Mammary epithelial cell (primary cell): ENCODE data around the gene CTSW.

Experiments
- EZH2 ChIP-seq: IDR thresholded peaks from 2 replicates; pipeline ENCODE4 v1.6.1; 2012; ENCODE audit warnings: low read length, inconsistent platforms, borderline replicate concordance
- TF ChIP-seq, protein P1 (sequence below), 2 donors: IDR thresholded peaks in 1 of 2; conservative IDR thresholded peaks in 1 of 2; 2 replicates each; pipeline ENCODE4 v1.5.1; 2011 to 2012; ENCODE audit warnings: inconsistent platforms in 2 of 2, low read length in 2 of 2, mild to moderate bottlenecking in 2 of 2, control low read depth in 1 of 2, low read depth in 1 of 2; ENCODE audit not compliant: insufficient read depth in 1 of 2; ENCODE audit errors: extremely low read depth in 1 of 2

DNA sequence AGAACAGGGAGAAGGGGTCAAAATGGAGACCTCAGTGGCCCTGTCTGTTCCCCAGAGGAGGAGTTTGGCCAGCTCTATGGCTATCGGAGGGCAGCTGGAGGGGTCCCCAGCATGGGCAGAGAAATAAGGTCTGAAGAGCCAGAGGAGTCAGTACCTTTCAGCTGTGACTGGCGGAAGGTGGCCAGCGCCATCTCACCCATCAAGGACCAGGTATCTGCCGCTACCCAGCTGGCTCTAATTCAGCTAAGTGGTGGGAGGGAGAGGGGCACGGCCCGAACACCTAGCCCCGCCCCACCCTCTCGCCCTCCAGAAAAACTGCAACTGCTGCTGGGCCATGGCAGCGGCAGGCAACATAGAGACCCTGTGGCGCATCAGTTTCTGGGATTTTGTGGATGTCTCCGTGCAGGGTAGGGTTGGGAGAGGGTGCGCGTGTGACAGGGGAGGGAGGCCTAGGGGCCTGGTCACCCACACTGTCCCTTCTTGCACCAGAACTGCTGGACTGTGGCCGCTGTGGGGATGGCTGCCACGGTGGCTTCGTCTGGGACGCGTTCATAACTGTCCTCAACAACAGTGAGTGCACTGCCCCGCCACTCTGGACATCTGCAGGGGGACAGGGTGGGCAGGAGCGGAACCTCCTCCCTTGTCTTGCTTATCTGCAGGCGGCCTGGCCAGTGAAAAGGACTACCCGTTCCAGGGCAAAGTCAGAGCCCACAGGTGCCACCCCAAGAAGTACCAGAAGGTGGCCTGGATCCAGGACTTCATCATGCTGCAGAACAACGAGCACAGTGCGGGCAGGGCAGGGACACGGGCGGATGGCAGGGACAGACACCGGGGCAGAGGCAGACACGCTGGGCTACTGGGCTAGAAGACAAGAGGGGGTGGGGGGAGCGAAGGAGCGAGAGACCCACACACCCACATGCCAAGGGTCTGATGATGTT lies 2.8 kb downstream of the CTSW start:
- TF ChIP-seq, protein P1, sequence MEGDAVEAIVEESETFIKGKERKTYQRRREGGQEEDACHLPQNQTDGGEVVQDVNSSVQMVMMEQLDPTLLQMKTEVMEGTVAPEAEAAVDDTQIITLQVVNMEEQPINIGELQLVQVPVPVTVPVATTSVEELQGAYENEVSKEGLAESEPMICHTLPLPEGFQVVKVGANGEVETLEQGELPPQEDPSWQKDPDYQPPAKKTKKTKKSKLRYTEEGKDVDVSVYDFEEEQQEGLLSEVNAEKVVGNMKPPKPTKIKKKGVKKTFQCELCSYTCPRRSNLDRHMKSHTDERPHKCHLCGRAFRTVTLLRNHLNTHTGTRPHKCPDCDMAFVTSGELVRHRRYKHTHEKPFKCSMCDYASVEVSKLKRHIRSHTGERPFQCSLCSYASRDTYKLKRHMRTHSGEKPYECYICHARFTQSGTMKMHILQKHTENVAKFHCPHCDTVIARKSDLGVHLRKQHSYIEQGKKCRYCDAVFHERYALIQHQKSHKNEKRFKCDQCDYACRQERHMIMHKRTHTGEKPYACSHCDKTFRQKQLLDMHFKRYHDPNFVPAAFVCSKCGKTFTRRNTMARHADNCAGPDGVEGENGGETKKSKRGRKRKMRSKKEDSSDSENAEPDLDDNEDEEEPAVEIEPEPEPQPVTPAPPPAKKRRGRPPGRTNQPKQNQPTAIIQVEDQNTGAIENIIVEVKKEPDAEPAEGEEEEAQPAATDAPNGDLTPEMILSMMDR (conservative IDR thresholded peaks at IDR 0.05 in 1 of 2, IDR thresholded peaks at IDR 0.05 in 1 of 2; ENCODE audit: extremely low read depth in 1 of 2, insufficient read depth in 1 of 2, low read depth in 1 of 2, low read length in 2 of 2): no peak
- no peak for TF ChIP-seq EZH2
